Measurements from ENCODE around the gene GNS. TPM values are rescaled to one million over a fixed set of nuclear protein-coding genes. Genes with fewer than 3 reads are reported as not detected.
A peak's percentile ranks its signal among the peaks of the same experiment; 100 is the strongest.

GNS gene
- total RNA-seq, 4 donors from 2014 or later = 18.9 to 55.5 (median 35.5) TPM

- H3K27ac ChIP-seq = no peak overlapping the region
- no peak overlapping the region for H3K4me3 ChIP-seq
- WGBS, 2 donors = 32 to 55% methylated on average over 1 of the region's 1 CpG
- intact Hi-C loops (cut with DNase I) = no loop called here
- peaks cover 0 to 15% (median 0%) of the 10 kb centered on the region in 4 donors for H3K27me3 ChIP-seq
- DNase-seq = no peak
- no peaks in the 10 kb centered on the region for H3K36me3 ChIP-seq
- peaks cover 0 to 11% (median 0%) of the 10 kb centered on the region in 3 donors for H3K4me1 ChIP-seq
- H3K9me3 ChIP-seq = no peaks in the 10 kb centered on the region
- TF ChIP-seq POLR2A (IDR thresholded peaks at IDR 0.05) (no peak), CTCF (IDR thresholded peaks at IDR 0.05) (no peak)
These were observed 31.0 kb upstream of the GNS start for GRCh38 chr12:64790166-64790565.

GRCh38 chr12:64785838-64786237, 26.6 kb upstream of the GNS start:
- peaks cover 0 to 58% (median 0%) of the 10 kb centered on the region in 4 donors for H3K27me3 ChIP-seq
- no peak for TF ChIP-seq CTCF (IDR thresholded peaks at IDR 0.05)
- TF ChIP-seq POLR2A (IDR thresholded peaks at IDR 0.05) = no peak
- no peak overlapping the region for H3K4me3 ChIP-seq
- no peak overlapping the region for H3K27ac ChIP-seq
- intact Hi-C loops (cut with DNase I) = no loop called here
- peaks cover 0 to 27% (median 3%) of the 10 kb centered on the region in 3 donors for H3K4me1 ChIP-seq
- H3K9me3 ChIP-seq = no peaks in the 10 kb centered on the region
- no peak for DNase-seq
- no peaks in the 10 kb centered on the region for H3K36me3 ChIP-seq
- 91 to 94% methylated on average over 6 of the region's 6 CpGs for WGBS, 2 donors

- no peaks in the 10 kb centered on the region for H3K9me3 ChIP-seq
- TF ChIP-seq POLR2A (IDR thresholded peaks at IDR 0.05) (no peak), CTCF (IDR thresholded peaks at IDR 0.05) (no peak)
- intact Hi-C loops (cut with DNase I) = no loop called here
- DNase-seq = no peak
- H3K4me3 ChIP-seq = peak overlapping the region in 3 of 4 donors; percentile 46 to 70 (median 68)
- peak overlapping the region in 1 of 4 donors; percentile 71 for H3K27ac ChIP-seq
- no peaks in the 10 kb centered on the region for H3K36me3 ChIP-seq
- peaks cover 3 to 25% (median 4%) of the 10 kb centered on the region in 3 donors for H3K4me1 ChIP-seq
- peaks cover 0 to 67% (median 0%) of the 10 kb centered on the region in 4 donors for H3K27me3 ChIP-seq
- 52 to 55% methylated on average over 6 of the region's 6 CpGs for WGBS, 2 donors
These were observed 23.1 kb upstream of the GNS start for GRCh38 chr12:64782191-64782876.

- Histone ChIP-seq H3K27ac (peak overlapping the region; percentile 1 to 71 (median 46)), H3K27me3 (peaks cover 0 to 66% (median 0%) of the 10 kb centered on the region in 4 donors), H3K36me3 (no peaks in the 10 kb centered on the region), H3K4me1 (peaks cover 3 to 25% (median 4%) of the 10 kb centered on the region in 3 donors), H3K9me3 (peaks cover 0 to under 1% (median 0%) of the 10 kb centered on the region in 3 donors), H3K4me3 (peak overlapping the region; percentile 46 to 70 (median 58))
- TF ChIP-seq CTCF (IDR thresholded peaks at IDR 0.05) = no peak
- no peak for DNase-seq
- intact Hi-C loops (cut with DNase I) = no loop called here
- 7 to 8% methylated on average over 26 to 33 of the region's 39 CpGs for WGBS, 2 donors
These were observed 22.3 kb upstream of the GNS start for GRCh38 chr12:64781280-64782190.

Measured in esophagus squamous epithelium (tissue), 5 donors.